NCI-H128 (cell line): ENCODE measurements around the gene IL17B.
"Not testable (repeated sequence)": the region's sequence is repeated elsewhere in the genome, so short reads cannot be mapped to it uniquely, and the experiment has no call there.

ENCODE experiments used
- DNase-seq: peaks from one replicate; lab custom pipeline; 2025; ENCODE audit not compliant: unreplicated experiment; lab: John Stamatoyannopoulos, UW

IL17B gene

GRCh38 chr5:149403923-149404745 lies 25.0 kb upstream of the IL17B start:
- DNase-seq, result no peak

DNA sequence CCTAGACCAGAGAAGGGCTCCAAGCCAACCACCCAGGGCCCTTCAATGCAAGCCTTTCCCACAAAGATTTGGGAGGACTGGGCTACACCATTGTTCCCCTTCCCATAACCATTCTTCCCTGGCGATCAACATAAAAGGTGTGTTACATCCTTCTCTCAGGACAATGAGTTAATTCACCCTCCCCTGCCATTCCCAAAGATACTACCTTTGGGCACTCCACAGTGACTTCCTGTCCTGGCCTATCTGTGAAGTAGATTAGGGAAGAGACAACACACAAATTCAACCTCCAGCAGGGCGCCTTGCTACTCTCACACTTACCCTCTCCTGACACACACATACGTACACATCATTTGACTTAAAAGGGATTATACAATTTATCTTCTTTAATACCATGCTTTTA lies 23.2 kb upstream of the IL17B start:
- no peak for DNase-seq

- DNase-seq, result no peak
These were observed 22.0 kb upstream of the IL17B start for GRCh38 chr5:149401051-149401450.

DNA sequence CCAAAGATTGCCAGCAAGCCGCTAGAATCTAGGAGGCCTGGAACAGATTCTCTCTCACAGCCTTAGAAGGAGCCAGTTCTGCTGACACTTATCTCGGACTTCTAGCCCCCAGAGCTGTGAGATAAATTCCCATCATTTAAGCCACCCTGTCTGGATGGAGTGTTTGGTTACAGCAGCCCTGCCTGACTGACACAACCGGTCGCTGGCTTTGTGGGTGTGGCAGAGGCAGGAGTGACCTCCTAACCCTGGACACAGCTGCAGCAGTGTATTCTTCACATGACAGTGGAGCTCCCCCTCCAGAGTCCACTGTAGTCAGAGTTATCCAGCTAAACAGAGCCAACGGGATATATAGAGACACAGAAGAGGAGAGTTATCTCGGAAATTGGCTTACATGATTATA lies 21.2 kb upstream of the IL17B start:
- no peak for DNase-seq

GRCh38 chr5:149399775-149400174 lies 20.7 kb upstream of the IL17B start:
- no peak for DNase-seq

DNA sequence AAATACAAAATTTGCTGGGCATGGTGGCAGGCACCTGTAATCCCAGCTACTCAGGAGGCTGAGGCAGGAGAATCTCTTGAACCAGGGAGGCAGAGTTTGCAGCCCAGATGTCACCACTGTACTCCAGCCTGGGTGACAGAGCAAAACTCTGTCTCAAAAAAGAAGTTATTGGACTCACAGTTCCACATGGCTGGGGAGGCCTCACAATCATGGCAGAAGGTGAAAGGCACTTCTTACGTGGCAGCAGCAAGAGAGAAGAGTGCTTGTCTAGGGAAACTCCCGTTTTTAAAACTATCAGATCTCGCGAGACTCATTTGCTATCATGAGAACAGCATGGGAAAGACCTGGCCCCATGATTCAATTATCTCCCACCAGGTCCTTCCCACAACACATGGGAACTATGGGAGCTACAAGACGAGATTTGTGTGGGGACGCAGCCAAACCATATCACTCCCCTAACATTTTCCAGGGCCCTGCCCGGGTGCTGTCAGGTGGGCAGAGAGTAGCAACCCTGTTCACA lies 19.7 kb upstream of the IL17B start:
- not testable (repeated sequence) for DNase-seq

GRCh38 chr5:149397530-149397929 lies 18.4 kb upstream of the IL17B start:
- no peak for DNase-seq

GRCh38 chr5:149394996-149395395 lies 15.9 kb upstream of the IL17B start:
- DNase-seq, result not testable (repeated sequence)

DNA sequence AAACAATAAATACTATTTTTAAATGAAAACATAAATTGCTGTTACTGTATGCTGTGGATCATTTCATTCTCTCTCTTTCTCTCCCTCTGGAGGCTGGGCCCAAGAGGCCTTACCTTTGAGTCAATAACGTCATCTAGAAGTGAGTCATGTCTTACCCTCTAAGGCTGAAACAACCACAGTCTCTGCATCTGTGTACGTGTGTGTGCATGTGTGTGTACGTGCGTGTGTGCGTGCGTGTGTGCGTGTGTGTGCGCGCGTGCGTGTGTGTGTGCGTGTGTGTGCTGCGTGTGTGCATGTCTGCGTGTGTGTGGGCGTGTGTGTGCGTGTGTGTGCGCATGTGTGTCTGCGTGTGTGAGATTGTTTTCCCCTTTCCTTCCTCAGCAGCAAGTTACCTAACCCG lies 13.6 kb upstream of the IL17B start:
- no peak for DNase-seq

DNA sequence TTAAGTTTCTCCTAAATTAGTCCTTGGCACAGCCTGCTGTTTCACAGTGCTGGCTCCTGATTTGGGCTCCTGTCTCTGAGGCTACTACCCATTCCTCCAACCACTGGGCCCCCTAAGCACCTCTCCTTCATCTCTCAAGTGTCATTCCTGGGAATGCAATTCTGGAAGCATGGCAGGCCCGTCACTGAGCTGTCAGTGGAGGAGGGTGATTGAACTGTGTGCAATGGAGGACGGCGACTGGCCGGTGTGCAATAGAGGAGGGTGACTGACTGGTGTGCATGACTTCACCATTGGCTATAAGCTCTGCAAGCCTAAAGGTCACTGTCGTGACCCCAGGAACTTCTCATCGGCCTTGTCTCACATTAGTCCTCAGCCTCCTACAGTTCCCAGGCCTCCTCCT lies 12.4 kb upstream of the IL17B start:
- no peak for DNase-seq

DNA sequence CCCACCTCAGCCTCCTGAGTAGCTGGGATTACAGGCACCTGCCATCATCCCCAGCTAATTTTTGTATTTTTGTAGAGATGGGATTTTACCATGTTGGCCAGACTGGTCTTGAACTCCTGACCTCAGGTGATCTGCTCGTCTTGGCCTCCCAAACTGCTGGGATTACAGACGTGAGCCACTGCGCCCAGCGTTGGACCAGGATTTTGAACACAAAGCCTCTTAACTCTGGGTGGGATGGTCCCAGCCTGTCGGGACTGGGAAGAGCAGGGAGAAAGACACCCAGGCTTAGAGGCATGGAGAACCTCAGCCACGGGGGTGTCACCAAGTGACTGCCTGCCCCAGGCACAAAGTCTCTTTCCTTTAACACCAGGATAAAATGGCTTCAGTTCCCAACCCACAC lies 12.0 kb upstream of the IL17B start:
- not testable (repeated sequence) for DNase-seq

- no peak for DNase-seq
These were observed 10.7 kb upstream of the IL17B start for GRCh38 chr5:149389552-149390495.

DNA sequence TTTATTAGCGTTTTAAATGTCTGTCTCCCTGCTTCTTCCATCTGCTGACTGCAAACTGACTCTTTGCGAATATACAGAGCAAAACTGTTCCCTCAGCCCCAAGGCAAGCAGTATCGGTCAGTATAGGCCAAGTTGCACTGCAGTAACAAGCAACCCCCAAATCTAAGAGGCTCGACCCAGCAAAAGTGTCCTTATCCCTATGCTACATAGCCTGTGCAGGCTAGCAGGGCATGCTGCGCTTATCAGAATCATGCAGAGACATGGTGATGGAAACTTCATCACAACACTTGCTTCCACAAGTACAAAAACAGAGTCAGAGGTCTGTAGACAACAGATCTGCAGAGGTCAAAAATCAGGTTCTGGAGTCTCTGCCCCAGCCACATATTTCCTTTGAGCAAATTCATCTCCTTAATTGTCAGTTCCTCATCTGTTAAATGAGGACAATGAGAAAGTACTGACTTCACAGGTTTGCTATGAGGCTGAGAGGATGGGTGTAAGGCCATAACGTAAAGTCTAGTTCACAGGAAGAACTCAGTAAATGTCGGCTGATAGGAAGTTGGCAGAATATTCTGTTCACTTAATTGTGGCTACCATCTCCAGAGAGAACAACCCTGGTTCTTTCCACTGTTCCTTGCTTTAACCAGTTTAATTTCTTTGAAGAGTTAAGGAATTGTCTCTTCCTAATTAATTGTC lies 9.6 kb upstream of the IL17B start:
- no peak for DNase-seq

DNA sequence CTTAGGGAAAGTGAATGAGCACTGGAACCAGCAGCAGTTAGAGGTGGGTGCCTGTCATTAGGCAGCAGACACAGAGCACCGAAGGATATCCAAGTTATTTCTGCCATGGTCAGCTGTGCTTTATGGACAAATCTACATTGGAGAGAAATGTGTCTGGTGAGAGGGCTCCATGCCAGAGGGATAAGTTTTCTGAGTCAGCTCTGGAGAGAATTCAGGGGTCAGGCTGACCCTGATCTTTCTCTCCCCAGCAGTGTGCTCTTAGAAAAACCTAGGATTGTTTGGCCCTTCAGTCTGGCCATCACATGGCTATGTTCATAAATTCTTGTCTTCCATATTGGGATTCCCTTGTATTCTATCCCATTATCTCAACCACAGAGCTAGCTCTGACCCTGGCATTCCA lies 8.9 kb upstream of the IL17B start:
- no peak for DNase-seq

DNA sequence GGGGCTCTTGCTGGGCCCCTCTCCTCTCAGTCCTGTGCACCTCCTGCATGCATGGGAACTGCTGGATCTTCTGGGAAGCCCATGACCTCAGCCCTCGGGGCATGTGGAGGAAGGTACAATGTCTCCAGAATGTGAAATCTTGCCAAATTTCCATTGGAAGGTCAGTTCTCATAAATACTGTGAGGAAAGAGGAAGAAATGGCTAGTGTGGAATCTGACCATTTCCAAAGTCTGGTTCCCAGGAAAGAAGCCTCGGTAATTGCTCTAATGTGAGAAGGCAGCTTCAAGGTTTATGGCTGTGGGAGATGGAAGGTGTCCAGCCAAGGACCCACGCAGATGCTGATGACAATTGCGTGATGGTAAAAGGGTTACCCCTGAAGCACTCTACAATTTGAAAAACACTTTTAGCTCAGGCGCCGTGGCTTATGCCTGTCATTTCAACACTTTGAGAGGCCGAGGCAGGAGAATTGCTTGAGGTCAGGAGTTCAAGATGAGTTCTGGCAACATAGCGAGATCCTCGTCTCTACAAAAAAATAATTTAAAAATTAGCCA lies 8.1 kb upstream of the IL17B start:
- DNase-seq, result no peak

- no peak for DNase-seq
These were observed 7.1 kb upstream of the IL17B start for GRCh38 chr5:149386166-149386565.

DNA sequence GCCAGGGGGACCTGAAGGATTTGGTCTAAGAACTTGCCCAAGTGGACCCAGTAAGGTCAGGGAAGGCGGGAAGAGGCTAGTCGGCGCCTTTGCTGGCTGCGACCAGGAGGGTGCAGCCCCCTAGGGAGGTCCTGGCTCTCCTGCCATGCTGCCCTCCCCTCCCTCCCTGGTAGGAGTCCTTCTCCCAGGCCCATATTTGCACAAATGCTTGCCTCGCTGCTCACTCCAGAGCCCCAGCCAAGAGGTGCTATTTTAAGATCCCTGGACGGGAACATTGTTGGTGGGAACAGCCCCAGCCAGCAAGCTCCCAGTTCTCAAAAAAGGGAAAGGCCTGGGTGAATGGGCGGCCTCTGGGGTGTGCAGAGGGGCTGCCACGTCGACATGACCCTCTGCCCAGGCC lies 4.3 kb upstream of the IL17B start:
- no peak for DNase-seq

DNA sequence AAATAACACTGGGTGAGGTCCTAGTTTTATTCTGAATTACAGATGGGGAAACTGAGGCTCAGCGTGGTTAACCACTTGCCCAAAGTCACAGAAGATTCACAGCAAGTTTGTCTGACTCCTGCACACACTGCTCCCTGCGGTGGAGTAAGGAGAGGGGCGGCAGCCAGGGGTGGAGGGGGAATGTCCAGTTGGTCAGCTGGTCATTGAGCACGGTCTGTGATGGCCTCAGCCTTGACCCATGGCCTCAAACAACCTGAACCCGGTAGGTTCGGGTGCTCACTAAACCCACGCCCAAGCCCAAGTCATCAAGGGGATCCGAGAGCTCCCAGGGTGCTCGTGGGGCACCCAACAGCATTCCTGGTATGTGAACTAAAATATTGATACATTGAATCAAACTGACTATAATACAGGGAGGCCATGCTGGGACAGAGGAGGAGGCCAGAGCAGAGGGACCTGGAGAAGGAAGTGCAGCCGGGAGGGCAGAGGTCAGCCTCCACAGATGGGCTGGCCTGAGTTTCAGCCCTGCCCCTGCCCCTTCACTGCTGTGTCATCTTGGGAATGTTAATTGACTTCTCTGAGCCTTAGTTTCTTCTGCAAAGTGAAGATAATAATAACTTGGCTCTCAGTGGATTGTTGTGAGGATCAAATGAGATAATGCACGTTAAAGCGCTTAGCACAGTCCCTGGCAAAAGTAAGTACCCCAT lies 3.6 kb upstream of the IL17B start:
- DNase-seq, result no peak

DNA sequence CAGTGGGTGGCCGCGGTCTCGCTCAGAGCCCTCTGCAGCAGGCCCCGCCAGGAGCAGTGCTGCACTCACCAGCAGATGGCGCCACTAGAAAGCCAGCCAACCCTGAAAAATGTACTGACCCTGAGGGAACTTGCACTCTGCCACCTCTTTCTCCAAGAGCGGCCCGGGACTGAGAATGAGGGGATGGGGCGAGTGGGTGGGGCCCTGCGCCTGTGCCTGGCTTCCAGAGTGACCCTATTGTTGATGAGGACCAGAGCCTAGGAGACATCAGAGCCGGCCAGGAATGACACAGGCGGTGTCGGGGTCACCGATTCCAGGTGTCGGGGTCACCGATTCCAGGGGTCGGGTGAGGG lies 2.9 kb upstream of the IL17B start:
- no peak for DNase-seq

GRCh38 chr5:149381261-149381985 lies 2.3 kb upstream of the IL17B start:
- no peak for DNase-seq
